GOT3 (cell line): ENCODE measurements around the gene MICU1.

ENCODE experiments used
- DNase-seq: peaks from one replicate; lab custom pipeline; 2025; ENCODE audit warnings: mixed read lengths; lab: John Stamatoyannopoulos, UW

Gene MICU1

DNA sequence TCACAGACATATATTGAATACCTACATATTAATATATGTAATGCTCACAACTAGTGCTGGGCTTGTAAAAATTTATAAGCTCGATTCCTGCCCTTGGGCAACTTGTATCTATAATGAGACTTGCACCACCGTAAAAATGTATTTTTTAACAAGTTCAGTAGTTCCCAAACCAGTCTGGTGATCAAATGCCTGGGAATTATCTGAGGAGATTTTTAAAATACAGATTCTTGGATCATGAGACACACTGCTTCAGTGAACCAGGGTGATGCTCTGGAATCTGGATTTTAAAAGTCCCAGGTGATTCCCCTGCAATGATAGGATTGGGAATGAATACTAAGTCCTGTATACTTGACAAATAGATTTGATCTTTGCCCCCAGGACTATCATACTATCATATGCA lies 4.3 kb upstream of the MICU1 start:
- no peak for DNase-seq

DNA sequence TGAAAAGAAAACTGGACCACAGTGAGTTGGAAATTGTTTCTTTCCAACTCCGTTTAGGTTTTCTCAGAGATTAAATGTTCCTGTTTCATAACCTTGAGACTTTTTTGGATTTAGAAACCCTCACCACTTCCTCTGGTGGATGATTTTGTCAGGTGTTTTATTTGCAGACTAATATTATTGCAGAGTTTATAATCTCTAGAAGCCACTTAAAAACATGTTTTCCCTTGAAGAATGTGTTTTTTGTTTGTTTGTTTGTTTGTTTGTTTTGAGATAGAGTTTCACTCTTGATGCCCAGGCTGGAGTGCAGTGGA lies 520 bp upstream of the MICU1 start:
- DNase-seq = no peak

DNA sequence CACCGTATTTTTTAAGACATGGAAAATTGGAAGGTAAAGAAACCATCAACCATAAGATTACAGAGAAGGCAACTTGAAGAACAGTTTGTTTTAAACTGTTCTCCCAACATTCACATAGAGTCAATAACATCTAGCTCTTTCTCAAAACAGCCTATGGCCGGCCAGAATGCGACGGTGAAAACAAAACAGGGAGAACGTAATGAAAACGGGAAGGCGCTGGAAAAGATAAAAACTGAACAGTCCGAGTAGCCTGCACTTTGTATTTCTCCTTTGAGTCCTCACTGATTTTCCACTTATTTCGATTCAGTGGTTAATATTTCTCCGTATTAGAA lies 637 bp downstream of the MICU1 start:
- no peak for DNase-seq

DNA sequence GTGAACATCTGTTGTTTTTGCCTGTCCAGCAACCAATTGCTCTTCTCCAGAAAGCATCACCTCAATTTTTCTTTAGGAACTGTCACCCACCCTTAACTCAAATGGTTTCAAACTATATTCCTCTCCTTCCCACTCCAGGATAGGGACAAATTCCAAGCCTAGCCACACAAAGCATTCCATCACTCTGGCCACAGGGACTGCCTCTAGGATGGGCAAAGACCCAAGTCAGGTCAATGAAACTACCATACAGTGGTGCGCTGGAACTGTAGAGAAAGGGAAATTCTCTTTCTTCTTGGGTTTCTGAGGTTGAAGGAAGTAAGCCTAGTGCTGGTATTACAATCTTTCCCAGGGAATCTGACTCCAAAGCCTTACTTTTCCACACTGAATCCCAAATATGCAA lies 3.6 kb downstream of the MICU1 start:
- no peak for DNase-seq

DNA sequence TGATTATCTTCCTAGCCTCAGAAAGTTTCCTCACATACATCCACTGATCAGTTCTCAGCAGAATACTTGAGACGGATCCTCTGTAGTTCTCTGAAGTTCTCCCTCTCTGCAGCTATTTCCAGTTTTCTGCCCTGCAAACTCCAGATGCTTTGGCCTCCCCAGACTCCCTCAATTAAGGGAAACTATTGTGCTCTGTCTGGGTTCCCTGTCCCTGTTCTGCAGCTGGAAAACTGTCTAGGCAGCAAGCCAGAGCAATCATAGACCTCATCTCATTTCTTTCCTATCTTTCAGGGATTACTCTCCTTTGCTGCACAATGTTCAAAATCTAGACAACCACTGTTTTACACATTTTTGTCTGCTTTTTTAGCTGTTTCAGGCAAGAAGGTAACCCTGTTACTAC lies 9.2 kb downstream of the MICU1 start:
- no peak for DNase-seq

DNA sequence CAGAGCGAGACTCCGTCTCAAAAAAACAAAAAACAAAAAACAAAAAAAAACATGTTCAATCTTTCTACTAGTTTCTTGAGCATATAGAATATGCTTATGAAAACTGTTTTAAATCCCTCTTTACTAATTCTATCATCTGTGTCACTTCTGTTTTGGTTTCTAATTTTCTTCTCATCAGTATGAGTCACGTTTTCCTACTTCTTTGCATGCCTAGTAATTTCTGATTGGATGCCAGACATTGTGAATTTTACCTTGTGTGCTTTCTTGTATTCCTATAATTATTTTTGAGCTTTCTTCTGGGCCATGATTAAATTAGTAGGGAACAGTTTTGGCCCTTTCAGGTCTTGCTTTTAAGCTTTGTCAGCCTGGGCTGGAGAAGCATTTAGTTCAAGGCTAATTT lies 9.9 kb downstream of the MICU1 start:
- no peak for DNase-seq

DNA sequence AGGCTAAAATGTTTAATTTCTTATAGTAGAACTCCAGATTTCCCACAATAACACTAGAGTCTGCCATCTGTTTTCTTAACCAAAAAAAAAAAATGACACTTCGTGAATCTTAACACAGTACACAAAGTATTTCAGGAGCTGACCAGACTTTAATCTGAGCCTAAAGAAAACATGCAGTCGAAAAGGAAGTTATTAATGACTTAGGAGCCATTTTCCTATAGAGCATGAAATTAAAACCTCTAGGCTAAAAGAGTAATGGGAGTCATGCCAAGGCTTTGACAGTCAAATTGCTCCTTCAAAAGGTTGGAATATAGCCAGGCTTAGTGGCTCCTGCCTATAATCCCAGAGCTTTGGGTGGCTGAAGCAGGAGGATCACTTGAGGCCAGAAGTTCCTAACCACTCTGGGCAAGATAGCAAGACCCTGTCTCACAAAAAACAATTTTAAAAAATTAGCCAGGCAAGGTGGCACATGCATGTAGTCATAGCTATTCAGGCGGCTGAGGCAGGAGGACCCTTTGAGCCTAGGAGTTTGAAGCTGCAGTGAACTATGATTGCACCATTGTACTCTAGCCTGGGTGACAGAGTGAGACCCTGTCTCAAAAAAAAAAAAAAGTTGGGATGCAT lies 13.6 kb downstream of the MICU1 start:
- no peak for DNase-seq

DNA sequence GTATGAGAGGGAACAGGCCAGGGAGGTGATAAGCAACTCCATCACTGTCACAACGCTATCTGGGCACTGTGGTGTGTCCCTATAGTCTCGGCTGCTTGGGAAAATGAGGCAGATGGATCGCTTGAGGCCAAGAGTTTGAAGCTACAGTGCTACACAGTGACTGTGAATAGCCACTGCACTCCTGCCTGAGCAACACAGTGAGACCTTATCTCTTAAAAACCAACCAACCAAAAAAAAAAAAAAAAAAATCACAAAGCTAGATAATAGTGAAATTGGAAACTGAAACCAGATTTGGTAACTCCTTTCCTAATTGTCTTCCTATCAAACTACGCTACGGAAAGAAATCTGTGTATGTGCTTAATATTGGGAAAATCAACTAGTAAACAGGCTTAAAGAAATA lies 14.1 kb downstream of the MICU1 start:
- no peak for DNase-seq

DNA sequence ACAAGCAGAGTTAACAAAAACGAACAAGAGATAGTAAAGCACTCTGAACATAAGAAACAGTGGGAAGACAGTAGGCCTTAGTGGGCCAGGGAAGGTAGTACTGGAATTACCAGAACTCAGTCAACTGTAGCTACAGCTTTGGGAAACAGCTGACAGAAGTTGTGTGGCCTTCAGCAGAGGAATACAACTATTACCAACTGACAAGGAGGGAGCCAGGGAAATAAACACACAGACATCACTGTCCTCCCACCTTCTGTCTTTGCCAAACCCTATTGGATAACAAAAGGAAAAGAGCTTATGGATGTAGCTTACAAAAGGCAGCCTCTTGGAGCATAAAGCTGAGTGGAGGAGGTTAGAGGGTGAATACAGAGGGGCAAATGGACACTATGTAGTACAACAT lies 15.4 kb downstream of the MICU1 start:
- no peak for DNase-seq

DNA sequence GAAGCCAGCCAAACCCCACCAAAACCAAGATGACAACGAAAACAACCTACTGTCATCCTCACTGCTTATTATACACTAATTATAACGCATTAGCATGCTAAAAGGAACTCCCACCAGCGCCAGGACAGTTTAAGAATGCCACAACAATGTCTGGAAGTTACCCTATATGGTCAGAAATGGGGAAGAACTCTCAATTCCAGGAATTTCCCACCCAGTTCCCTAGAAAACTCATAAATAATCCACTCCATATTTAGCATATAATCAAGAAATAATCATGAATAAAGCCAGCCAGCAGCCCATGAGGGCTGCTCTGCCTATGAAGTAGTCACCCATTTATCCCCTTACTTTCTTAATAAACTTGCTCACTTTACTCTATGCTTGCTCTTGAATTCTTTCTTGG lies 20.8 kb downstream of the MICU1 start:
- DNase-seq = no peak

DNA sequence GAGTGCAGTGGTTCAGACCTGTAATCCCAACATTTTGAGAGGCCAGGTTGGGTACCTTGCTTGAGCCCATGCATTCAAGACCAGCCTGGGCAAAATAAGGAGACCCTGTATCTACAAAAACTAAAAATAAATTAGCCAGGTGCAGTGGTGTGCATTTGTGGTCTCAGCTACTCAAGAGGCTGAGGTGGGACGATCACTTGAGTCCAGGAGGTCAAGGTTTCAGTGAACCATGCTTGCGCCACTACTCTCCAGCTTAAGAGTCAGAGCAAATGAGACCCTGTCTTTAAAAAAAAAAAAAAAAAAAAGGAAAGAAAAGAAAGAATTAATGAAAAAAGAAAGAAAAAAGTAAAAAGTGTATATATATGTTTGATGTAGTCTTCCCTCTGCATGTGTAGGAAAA lies 24.7 kb downstream of the MICU1 start:
- no peak for DNase-seq

DNA sequence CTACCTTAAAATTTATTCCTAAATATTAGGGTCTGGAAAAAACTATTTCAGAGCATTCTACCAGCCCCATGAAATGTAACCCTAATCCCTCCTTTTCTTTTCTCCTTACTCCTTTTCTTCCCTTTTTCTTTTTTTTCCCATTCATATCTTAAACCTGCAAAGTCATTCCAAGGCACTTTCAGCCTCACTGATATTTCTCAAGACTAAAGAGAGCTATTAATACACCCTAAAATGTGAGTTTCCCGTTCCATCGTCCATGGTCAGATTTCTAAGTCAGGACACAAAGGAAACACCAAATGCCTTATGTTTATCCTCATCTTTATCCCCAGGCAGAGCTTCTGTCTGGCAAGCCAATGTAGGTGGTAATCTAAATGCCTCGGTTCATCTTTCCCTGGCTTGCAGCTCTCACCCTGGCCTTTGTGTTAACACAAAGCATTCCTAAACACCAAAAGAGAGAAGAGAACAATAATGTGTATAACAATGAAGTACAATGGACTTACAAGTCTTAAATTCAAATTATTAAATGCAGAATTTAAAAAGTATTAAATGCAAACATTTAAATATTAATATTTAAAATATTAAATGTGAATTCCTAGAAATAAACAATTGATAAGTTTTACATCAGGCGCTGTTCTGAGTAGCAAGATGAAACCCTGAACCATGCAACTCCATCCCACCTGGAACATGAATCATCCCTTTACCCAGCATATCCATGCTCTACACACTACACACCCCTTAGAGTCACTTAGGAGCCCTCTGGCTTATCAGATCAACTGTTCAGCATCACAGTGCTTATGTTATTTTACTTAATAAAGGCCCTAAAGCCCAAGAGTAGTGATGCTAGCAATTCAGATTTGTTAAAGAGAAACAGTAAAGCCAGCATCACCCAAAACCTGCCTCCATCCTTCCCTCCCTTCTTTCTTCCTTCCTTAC lies 26.8 kb downstream of the MICU1 start:
- DNase-seq = no peak

DNA sequence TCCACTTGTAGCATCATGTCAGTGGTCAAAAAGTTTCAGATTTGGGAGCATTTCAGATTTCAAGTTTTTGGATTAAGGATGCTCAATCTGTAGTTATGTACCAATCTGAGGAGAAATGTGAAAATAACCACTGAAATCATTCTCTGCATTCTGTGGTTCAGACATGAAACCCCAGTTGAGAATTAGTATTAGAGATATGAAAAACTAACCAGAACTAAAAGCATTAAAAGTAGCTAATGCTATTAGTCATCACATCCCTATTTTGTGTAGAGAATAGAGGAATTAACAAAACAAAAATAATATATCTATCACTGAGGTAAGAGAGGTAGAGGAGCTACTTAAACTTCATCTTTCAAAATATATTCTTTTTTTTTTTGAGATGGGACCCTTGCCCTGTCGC lies 28.0 kb downstream of the MICU1 start:
- DNase-seq = no peak

DNA sequence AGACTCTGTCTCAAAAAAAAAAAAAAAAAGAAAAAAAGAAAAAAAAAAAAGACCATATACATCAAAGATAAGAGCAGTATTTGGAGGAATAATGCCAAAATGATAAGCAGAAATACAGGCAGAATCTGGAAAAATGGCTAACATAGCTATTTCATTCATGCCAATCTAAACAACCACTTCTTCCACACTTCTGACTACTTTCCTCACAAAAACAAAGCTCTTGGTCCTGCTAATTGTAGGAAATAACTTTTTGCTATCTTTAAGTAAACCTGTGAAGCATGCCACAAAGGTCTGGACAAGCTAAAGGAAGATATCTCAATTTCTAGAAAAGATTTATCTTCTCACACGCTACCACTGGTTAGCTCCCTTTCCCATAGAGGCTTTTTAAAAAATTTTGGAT lies 30.4 kb downstream of the MICU1 start:
- DNase-seq = no peak

DNA sequence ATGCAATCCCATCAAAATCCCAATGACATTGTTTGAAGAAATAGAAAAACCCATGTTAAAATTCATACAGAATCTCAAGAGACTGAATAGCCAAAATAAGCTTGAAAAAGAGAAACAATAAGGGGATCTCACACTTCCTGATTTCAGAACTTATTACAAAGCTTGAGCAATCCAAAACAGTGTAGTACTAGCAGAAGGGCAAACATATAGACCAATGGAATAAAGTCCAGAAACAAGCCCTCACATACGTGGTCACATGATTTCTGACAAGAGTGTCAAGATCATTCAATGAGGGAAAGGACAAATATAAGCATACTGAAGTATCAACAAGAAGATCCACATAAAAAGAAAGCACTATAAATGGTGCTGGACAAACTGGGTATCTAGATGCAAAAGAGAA lies 31.9 kb downstream of the MICU1 start:
- no peak for DNase-seq

DNA sequence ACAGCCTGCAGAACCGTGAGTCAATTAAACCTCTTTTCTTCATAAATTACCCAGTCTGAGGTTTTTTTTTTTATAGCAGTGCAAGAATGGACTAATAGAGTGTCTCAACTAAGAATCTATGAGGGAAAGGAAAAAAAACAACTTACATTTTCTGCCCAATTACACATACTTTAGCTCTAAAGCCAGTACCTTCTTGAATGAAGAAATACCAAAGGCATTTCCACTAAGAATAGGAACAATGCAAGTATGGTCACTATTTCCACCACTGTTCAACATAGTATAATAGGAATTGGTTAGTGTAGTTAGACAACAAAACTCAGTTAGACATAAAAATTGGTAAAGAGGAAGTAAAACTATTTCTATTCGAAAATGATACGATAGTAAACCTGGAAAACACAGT lies 37.6 kb downstream of the MICU1 start:
- DNase-seq = no peak

DNA sequence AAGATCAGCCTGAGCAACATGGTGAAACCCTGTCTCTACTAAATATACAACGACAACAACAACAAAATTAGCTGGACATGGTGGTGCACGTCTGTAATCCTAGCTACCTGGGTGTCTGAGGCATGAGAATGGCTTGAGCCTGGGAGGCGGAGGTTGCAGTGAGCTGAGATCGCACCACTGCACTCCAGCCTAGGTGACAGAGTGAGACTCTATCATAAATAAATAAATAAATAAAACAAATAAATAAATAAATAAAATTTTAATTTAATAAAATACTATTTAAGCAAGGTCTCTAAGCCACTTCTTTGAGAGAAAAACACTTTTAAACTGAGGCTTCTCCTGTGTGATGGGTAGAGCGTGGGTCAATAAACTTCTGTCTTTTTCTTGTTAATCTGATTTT lies 38.3 kb downstream of the MICU1 start:
- no peak for DNase-seq

DNA sequence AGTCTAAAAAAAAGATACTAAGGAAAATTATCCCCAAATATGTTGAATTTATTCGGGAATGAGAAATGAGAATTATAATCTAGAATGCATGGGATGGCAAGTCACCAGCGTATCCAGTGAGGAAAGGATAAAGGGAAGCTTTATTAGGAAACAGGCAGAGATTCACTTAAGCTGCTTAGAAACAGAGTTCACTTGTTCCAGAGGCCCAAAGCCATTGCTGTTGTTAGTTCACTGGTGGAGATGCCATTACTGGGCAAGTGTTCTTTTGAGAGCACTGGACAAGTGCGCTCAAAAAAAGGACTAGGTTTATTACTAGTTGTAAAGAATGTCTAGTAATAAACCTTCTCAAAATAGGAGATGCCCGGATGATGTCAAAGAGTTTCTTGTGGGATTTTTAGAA lies 51.2 kb downstream of the MICU1 start:
- no peak for DNase-seq

DNA sequence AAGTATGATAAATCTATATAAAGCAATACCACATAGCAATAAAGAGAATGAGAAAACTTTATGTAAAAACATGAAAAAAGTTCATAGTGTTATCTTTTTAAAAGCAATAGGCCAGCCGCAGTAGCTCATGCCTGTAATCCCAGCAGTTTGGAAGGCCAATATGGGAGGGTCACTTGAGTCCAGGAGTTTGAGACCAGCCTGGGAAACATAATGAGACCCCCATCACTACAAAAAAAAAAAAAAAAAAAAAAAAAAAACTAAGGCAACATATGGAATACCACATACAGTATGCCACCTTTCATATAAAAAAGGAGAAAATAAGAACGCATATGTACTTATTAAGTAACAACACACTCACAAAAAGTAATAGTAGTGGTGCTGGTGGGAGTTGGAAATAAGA lies 52.8 kb downstream of the MICU1 start:
- DNase-seq = no peak

DNA sequence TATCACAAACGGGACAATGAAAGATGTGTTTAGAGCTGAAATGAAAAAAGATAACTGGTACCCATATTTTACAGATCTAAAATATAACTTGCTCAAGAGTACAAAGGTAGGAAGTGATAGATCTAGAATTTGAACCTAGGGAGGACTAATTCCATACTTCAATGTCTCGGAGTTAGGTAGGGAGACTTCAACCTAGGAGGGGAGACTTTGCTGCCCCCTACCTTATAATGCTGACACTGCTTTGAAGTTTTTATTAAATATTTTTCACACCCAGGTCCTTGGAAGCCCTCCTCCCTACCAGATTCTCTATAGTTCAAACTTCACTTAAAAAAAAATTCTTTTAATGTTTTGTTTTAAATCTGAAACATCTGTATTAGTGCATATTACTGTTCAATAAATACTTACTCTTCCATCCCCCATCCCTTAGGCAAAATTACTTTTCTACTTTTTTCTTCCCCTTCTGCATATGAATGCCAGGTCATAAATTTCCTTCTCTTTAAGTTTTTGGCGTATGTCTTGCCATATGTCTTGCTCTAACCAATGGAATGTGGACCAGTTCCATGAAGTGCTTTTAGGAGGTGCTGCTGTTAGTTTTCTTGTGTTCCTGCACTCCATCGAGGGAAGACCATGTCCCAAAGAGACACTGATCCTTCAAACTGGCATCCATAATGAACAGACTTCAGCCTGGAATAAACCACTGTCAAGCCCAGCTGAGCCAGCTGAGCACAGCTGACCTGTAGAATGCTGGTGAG lies 57.8 kb downstream of the MICU1 start:
- DNase-seq = no peak

DNA sequence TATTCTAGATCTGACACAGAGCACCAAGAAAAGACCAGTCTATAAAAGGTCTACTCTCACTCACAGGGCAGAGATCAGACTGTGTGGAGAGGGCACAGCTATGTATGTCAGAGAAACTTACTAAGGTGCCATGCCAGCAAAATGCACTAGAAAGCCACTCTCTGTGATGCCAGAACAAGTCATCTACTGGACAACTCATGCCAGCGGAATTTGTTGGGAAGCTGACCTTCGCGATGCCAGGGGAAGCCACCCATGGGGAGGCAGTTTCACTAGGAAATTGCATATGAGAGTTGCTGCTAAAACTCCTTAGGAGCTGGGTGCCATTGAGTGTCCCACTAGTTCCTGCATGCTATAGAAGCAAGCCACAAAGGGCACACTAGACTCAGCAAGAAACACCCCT lies 58.5 kb downstream of the MICU1 start:
- DNase-seq = no peak

DNA sequence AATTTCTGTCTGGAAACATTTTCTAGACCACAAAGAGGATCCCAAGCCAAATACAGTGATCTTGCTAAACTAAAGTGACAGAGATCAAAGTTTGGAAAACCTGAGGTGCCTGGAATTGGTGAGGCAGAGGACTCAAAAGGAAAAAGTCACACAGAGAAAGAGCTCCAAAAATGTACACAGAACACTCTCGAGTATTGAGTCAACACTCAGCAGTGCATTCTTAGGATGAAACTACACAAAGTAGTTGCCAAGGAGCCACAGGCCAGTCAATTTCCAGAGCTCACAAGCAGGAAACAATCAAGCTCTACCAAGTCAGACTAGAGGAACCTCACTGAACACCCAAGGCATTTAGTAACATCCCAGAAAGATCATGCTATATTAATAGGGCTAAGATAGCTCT lies 61.3 kb downstream of the MICU1 start:
- no peak for DNase-seq

DNA sequence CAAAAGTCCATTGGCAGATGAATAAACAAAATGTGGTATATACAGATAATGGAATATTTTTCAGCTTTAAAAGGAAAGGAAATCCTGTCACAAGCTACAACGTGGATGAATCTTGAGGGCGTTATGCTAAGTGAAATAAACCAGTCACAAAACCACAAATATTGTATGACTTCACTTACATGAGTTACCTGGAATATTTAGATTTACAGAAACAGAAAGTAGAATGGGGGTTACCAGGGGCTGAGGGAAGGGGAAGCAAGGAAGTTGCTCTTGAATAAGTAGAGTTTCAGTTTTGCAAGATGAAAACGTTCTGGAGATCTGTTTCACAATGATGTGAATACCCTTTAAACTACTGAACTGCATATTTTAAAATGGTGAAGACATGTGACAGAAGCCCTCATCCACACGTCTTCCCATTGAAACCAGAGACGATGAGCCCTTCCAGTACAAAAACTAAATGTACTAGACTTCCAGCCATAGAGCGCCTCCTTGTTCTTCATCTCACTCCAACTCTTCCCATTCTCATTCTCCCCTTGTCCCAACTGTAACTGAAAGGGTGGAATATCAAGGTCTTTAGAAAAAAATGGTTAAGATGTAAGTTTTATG lies 62.4 kb downstream of the MICU1 start:
- DNase-seq = no peak
